Fibroblast of pulmonary artery (primary cell): ENCODE measurements around the gene RABGAP1L.
"Not testable (repeated sequence)": the region's sequence is repeated elsewhere in the genome, so short reads cannot be mapped to it uniquely, and the experiment has no call there.

Source experiments
- DNase-seq: peaks from one replicate; pipeline ENCODE4 v3.0.0-alpha.2; 2010; ENCODE audit warnings: low read depth
- H3K4me3 ChIP-seq: replicated peaks from 2 replicates; pipeline ENCODE4 v1.5.1; 2011; ENCODE audit warnings: low read depth, mild to moderate bottlenecking, control low read depth, low read length, moderate library complexity
- TF ChIP-seq, protein P1 (sequence below): IDR thresholded peaks from 2 replicates; pipeline ENCODE4 v1.5.1; 2011; ENCODE audit warnings: mild to moderate bottlenecking, control low read depth, low read length, inconsistent platforms; ENCODE audit errors: missing control alignments

Gene RABGAP1L

GRCh38 chr1:174836543-174836942 is 677.2 kb downstream of the RABGAP1L start:
- no peak for DNase-seq
- TF ChIP-seq, protein P1, sequence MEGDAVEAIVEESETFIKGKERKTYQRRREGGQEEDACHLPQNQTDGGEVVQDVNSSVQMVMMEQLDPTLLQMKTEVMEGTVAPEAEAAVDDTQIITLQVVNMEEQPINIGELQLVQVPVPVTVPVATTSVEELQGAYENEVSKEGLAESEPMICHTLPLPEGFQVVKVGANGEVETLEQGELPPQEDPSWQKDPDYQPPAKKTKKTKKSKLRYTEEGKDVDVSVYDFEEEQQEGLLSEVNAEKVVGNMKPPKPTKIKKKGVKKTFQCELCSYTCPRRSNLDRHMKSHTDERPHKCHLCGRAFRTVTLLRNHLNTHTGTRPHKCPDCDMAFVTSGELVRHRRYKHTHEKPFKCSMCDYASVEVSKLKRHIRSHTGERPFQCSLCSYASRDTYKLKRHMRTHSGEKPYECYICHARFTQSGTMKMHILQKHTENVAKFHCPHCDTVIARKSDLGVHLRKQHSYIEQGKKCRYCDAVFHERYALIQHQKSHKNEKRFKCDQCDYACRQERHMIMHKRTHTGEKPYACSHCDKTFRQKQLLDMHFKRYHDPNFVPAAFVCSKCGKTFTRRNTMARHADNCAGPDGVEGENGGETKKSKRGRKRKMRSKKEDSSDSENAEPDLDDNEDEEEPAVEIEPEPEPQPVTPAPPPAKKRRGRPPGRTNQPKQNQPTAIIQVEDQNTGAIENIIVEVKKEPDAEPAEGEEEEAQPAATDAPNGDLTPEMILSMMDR = no peak

DNA sequence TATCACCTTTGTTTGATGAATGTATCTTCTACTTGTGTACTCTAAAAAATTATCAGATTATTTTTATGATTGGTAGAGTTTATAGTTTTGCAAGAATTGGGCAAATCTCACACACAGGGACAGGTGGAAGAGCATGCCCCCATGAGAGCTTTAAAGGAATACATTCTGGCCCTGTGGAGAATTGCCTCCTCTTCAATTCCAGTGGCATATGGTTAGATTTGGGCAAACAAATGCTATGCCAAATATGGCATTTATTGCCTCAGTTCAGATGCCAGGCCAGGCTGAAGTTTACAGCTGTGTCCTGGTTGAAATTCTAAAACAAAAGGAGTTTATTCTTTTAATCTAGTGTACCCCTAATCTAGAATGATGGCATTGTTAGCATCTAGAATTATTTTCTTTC is 678.1 kb downstream of the RABGAP1L start:
- TF ChIP-seq, protein P1 = no peak
- no peak for DNase-seq

More at GRCh38 chr1:174836543-174836942, 677.2 kb downstream of the RABGAP1L start:
- no peak overlapping the region for H3K4me3 ChIP-seq

DNA sequence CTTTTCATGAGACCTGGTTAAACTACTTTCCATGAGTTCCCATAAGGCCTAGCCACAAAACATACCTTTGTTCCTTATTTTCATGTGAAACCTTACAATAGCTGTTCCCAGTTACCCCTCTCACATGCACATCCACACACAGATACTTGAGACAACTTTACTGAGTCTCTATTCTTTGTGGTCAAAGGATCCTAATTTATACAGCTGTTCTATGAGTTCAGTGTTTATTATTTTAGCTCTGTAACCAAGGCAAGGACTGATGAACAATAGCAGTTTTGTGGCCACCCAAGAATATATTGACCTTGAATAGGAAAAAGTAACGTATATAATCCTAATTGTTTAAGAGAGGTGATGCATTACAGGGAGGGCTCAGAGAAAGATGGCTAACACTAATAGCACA is 679.9 kb downstream of the RABGAP1L start:
- no peak for DNase-seq
- H3K4me3 ChIP-seq = no peak overlapping the region
- TF ChIP-seq, protein P1 = no peak

More for the DNA sequence above, 678.1 kb downstream of the RABGAP1L start:
- no peak overlapping the region for H3K4me3 ChIP-seq

GRCh38 chr1:174841747-174842146 is 682.4 kb downstream of the RABGAP1L start:
- TF ChIP-seq, protein P1 = no peak
- no peak for DNase-seq
- H3K4me3 ChIP-seq = no peak overlapping the region

DNA sequence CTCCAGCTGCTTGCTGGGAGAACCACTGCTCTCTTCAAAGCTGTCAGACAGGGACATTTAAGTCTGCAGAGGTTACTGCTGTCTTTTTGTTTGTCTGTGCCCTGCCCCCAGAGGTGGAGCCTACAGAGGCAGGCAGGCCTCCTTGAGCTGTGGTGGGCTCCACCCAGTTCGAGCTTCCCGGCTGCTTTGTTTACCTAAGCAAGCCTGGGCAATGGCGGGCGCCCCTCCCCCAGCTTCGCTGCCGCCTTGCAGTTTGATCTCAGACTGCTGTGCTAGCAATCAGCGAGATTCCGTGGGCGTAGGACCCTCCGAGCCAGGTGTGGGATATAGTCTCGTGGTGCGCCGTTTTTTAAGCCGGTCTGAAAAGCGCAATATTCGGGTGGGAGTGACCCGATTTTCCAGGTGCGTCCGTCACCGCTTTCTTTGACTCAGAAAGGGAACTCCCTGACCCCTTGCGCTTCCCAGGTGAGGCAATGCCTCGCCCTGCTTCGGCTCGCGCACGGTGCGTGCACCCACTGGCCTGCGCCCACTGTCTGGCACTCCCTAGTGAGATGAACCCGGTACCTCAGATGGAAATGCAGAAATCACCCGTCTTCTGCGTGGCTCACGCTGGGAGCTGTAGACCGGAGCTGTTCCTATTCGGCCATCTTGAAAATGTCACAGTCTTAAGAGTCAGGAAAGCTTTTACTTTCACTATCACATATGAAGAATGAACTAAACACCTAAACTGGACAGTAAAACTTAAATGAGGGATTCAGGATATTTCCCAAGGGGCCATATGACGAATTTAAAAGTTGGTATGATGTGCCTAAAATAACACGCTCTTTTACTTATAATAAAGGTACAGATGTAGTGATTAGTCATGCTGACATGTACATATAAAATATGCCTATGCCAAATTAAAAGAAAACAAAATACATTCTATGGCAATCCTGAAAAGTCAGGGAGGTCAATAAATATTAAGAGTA is 689.6 kb downstream of the RABGAP1L start:
- DNase-seq, H3K4me3 ChIP-seq: not testable (repeated sequence)

GRCh38 chr1:174850726-174851125 is 691.4 kb downstream of the RABGAP1L start:
- TF ChIP-seq, protein P1 = no peak
- DNase-seq = no peak
- no peak overlapping the region for H3K4me3 ChIP-seq

DNA sequence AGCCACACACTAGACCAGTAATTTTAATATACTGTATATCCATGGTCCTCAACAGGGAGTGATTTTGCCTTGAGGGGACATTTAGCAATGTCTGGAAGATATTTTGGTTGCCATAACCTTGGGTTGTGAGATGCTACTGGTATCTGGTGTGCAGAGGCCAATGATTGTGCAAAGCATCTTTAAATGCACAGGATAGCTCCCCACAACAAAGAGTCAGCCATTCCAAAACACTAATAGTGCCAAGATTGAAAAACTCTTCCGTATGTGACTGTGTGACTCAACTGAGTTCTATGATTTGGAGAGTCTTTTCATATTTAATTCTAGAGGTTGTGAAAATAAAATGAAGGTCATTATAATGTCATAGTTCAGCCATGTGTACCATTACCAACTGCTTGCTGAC is 699.0 kb downstream of the RABGAP1L start:
- TF ChIP-seq, protein P1 = no peak
- no peak for DNase-seq
- no peak overlapping the region for H3K4me3 ChIP-seq
